Tibial nerve (tissue), 4 donors: ENCODE measurements around the gene CPLANE2. TPM values are rescaled to one million over a fixed set of nuclear protein-coding genes. Genes with fewer than 3 reads are reported as not detected.
"Not testable (repeated sequence)": the region's sequence is repeated elsewhere in the genome, so short reads cannot be mapped to it uniquely, and the experiment has no call there.

ENCODE experiments used
- DNase-seq, 2 donors: peaks; one replicate each; pipeline ENCODE4 v3.0.0-alpha.2; 2019; ENCODE audit warnings: low spot score in 2 of 2
- H3K27ac ChIP-seq, 4 donors: fragments of 200-600 bp; sonication (generic) in 3 of 4; one replicate each; pipeline ENCODE4 v1.5.1; 2017 to 2019; ENCODE audit warnings: mild to moderate bottlenecking in 1 of 4
- H3K27me3 ChIP-seq, 2 donors: fragments of 200-600 bp; sonication (generic) in 1 of 2; one replicate each; pipeline versions ENCODE4 v1.5.1 to v1.6.0; 2017 to 2019
- H3K36me3 ChIP-seq, 3 donors: fragments of 200-600 bp; sonication (generic); one replicate each; pipeline ENCODE4 v1.5.1; 2018 to 2019
- H3K4me1 ChIP-seq, 4 donors: fragments of 200-600 bp; sonication (generic) in 3 of 4; one replicate each; pipeline ENCODE4 v1.5.1; 2017 to 2019
- H3K4me3 ChIP-seq, 4 donors: fragments of 200-600 bp; sonication (generic) in 3 of 4; one replicate each; pipeline ENCODE4 v1.5.1; 2017 to 2019; ENCODE audit warnings: mild to moderate bottlenecking in 1 of 4, moderate library complexity in 1 of 4
- H3K9me3 ChIP-seq, 4 donors: fragments of 200-600 bp; sonication (generic) in 3 of 4; one replicate each; pipeline ENCODE4 v1.5.1; 2017 to 2019
- EP300 ChIP-seq, 2 donors: sonication (generic); formaldehyde crosslinking; IDR thresholded peaks; one replicate each; pipeline ENCODE4 v1.6.1; 2017; ENCODE audit warnings: antibody characterized with exemption in 2 of 2, mild to moderate bottlenecking in 1 of 2
- POLR2A ChIP-seq, 2 donors: fragments of 450-650 bp; IDR thresholded peaks; one replicate each; pipeline ENCODE4 v1.6.1; 2017; ENCODE audit warnings: antibody characterized with exemption in 2 of 2, mild to moderate bottlenecking in 2 of 2, moderate library complexity in 2 of 2
- WGBS, 2 donors: methylation state at CpG; one replicate each; pipeline ENCODE4 v1.1.5; 2018; 5-methylcytosine and 5-hydroxymethylcytosine counted together
- total RNA-seq, 4 donors: library from RNA; depleted of rRNA; stranded (reverse); fragments of >200 nt; gene quantifications; one replicate each; pipeline ENCODE4 v1.1.0, GENCODE V29; 2016
- TF ChIP-seq, protein P1 (sequence below), 5 experiments: fragments of 200-600 bp in 3 of 5; fragments of 450-650 bp in 2 of 5; sonication (generic) in 3 of 5; IDR thresholded peaks; one replicate each; pipeline ENCODE4 v1.5.1; 2016 to 2019; ENCODE audit warnings: antibody characterized with exemption in 5 of 5, mild to moderate bottlenecking in 3 of 5, moderate library complexity in 2 of 5

Gene CPLANE2
- total RNA-seq, 4 donors from 2014 or later, result 3.6 to 14.4 (median 9.6) TPM

DNA sequence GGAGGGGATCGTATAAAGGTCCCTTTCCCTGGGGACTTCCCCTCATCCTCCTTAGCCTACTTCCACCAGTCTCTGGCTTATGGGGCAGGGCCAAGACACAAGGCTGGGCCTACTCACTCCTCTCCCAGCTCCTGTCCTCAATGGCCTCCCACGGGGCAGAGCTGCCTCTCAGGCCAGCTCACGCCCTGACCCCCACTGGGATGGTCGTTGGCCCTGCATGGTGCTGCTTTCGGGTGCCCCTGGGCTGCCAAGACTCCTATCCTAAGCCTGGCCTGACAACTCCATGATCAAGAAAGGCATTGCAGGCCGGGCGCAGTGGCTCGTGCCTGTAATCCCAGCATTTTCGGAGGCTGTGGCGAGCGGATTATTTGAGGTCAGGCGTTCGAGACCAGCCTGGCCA, 6.2 kb downstream of the CPLANE2 start:
- Histone ChIP-seq H3K9me3 (peaks cover 0 to 8% (median 0%) of the 10 kb centered on the region in 4 donors), H3K27ac (no peak overlapping the region), H3K4me3 (no peak overlapping the region), H3K4me1 (peaks cover 0 to 11% (median 4%) of the 10 kb centered on the region in 4 donors), H3K36me3 (peaks cover 0 to 34% (median 0%) of the 10 kb centered on the region in 3 donors), H3K27me3 (peaks cover 0 to 29% of the 10 kb centered on the region in 2 donors)
- 82 to 84% methylated on average over 13 of the region's 13 CpGs for WGBS, 2 donors
- DNase-seq, result no peak
- TF ChIP-seq, protein P1, sequence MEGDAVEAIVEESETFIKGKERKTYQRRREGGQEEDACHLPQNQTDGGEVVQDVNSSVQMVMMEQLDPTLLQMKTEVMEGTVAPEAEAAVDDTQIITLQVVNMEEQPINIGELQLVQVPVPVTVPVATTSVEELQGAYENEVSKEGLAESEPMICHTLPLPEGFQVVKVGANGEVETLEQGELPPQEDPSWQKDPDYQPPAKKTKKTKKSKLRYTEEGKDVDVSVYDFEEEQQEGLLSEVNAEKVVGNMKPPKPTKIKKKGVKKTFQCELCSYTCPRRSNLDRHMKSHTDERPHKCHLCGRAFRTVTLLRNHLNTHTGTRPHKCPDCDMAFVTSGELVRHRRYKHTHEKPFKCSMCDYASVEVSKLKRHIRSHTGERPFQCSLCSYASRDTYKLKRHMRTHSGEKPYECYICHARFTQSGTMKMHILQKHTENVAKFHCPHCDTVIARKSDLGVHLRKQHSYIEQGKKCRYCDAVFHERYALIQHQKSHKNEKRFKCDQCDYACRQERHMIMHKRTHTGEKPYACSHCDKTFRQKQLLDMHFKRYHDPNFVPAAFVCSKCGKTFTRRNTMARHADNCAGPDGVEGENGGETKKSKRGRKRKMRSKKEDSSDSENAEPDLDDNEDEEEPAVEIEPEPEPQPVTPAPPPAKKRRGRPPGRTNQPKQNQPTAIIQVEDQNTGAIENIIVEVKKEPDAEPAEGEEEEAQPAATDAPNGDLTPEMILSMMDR (IDR thresholded peaks at IDR 0.05), result no peak

DNA sequence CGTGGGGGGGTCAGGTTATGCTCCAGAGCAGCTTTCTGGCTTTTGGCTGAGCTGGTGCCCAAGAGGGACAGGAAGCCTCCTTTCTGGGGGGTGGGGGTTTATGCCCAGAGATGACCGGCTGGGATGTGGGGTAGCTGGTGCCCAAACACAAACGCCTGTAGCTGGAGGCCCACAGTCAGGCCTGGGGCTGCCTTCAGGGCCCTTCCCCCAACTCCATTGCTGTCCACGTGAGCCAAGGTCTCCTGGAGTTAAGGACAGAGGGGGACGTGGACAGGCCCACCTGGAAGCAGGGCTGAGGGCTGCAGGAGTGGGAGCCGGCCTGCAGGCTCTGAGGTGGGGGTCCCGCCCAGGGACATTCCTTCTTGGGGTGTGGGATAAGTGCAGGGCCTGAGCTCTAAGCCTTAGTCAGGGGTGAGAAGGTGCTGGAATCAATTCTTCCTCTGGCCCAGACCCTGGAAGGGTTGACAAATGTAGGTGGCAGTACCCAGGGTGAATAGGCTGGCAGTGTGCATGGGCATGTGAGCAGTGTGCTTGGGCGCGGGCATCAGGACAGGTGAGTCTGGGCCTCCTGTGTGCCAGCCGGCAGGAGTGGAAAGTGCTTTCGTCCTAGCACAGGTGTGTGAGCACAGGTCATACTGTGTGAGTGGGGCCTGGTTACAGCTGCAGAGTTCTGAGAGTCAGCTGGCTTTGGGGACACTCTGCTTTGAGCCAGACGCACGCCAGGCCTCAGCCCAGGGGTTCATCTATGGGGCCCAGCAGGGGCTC, 6.8 kb downstream of the CPLANE2 start:
- Histone ChIP-seq H3K36me3 (peaks cover 0 to 34% (median 0%) of the 10 kb centered on the region in 3 donors), H3K27ac (no peak overlapping the region), H3K4me3 (no peak overlapping the region), H3K27me3 (peaks cover 0 to 29% of the 10 kb centered on the region in 2 donors), H3K4me1 (peaks cover 0 to 9% (median 3%) of the 10 kb centered on the region in 4 donors), H3K9me3 (peaks cover 0 to 8% (median 0%) of the 10 kb centered on the region in 4 donors)
- no peak for DNase-seq
- TF ChIP-seq, protein P1 (IDR thresholded peaks at IDR 0.05), result no peak
- TF ChIP-seq EP300 (IDR thresholded peaks at IDR 0.05), result no peak
- TF ChIP-seq POLR2A (IDR thresholded peaks at IDR 0.05), result no peak
- 79 to 83% methylated on average over 10 to 13 of the region's 13 CpGs for WGBS, 2 donors

DNA sequence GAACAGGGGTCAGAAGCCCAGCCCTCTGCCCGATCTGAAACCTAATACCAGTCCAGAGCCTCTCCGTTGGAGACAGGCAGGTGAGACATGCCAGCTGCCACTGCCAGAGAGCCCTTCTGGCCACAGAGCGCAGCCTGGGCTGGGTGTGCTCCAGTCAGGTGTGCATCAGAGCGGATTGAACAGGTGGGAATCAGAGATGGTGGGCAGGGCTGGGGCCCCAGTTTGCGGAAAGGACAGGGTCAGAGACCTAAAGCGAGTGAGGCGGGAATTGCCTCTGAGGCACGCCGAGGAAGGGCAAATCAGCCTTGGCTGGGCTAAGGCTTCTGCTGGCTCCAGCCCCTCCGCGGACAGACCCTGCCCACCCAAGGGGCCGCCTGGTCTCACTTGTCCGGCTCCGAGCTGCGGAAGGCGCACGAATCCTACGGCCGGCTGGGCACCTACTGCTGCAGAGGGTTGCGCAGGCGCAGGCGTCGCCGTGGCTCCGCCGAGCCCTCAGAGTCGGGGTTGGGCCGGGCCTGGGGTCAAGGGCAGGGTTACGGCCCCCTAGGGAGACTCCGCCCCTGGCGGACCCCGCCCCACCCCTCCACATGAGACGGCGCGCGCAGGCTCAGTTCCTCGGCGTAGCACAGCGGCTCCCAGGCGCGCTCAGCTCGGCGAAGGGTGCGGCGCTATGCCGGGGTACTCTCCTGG, 10.3 kb downstream of the CPLANE2 start:
- H3K36me3 ChIP-seq, result peaks cover 0 to 13% (median 0%) of the 10 kb centered on the region in 3 donors
- peak overlapping the region in 1 of 4 donors; percentile 32 for H3K4me3 ChIP-seq
- WGBS, 2 donors, result 21 to 28% methylated on average over 18 to 27 of the region's 46 CpGs
- TF ChIP-seq, protein P1 (IDR thresholded peaks at IDR 0.05), result no peak
- no peak for TF ChIP-seq POLR2A (IDR thresholded peaks at IDR 0.05)
- TF ChIP-seq EP300 (IDR thresholded peaks at IDR 0.05), result no peak
- DNase-seq, result no peak
- H3K27ac ChIP-seq, result no peak overlapping the region
- H3K9me3 ChIP-seq, result peaks cover 0 to 8% (median 0%) of the 10 kb centered on the region in 4 donors
- peaks cover 0 to 9% (median 3%) of the 10 kb centered on the region in 4 donors for H3K4me1 ChIP-seq
- H3K27me3 ChIP-seq, result peaks cover 0 to 29% of the 10 kb centered on the region in 2 donors

DNA sequence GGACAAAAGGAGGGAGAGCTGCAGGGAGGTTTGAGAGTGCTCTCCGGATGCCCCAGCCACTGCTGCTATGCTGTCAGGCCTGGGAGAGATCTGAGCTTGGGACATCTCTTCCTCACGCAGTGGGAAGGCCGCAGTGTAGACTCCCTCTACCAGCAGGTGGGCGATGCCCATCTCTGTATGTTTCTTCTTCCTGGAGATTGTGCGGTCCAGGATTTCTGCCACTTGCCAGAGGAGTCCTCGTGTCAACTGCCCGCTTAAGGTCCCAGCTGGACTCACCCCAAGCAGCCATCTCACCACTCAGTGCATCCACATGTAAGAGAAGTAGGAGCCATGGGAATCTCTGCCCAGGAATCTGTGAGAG, 10.9 kb downstream of the CPLANE2 start:
- Histone ChIP-seq H3K27ac (no peak overlapping the region), H3K36me3 (peaks cover 0 to 9% (median 0%) of the 10 kb centered on the region in 3 donors), H3K9me3 (peaks cover 0 to 8% (median 0%) of the 10 kb centered on the region in 4 donors), H3K4me3 (no peak overlapping the region), H3K4me1 (peaks cover 0 to 9% (median 3%) of the 10 kb centered on the region in 4 donors), H3K27me3 (peaks cover 0 to 29% of the 10 kb centered on the region in 2 donors)
- DNase-seq, result no peak
- WGBS, 2 donors, result 88 to 90% methylated on average over 6 to 7 of the region's 7 CpGs
- no peak for TF ChIP-seq POLR2A (IDR thresholded peaks at IDR 0.05)
- TF ChIP-seq, protein P1 (IDR thresholded peaks at IDR 0.05), result no peak
- TF ChIP-seq EP300 (IDR thresholded peaks at IDR 0.05), result no peak

DNA sequence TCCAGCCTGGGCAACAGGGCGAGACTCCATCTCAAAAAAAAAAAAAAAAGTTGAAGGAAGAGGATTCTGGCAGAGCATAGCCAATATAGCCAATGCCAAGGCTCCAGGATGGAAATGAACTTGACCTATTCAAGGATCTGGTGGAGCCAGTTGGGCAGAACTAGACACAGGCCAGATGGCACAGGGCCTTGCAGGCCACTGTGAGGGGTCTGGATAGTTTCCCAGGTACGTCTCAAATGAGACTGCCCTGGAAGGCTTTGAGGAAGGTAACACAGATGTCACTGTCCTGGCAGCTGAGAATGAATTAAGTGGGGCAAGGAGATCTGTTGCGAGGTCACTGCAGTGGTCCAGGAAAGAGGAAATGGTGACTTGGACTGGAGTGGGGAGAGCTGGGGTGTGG, 12.5 kb downstream of the CPLANE2 start:
- no peak for DNase-seq
- H3K36me3 ChIP-seq, result no peaks in the 10 kb centered on the region
- H3K27me3 ChIP-seq, result peaks cover 0 to 29% of the 10 kb centered on the region in 2 donors
- 87 to 91% methylated on average over 3 of the region's 3 CpGs for WGBS, 2 donors
- peaks cover 0 to 8% (median 0%) of the 10 kb centered on the region in 4 donors for H3K9me3 ChIP-seq
- H3K4me3 ChIP-seq, result no peak overlapping the region
- TF ChIP-seq, protein P1 (IDR thresholded peaks at IDR 0.05), result no peak
- no peak for TF ChIP-seq POLR2A (IDR thresholded peaks at IDR 0.05)
- no peak for TF ChIP-seq EP300 (IDR thresholded peaks at IDR 0.05)
- peaks cover 0 to 9% (median 3%) of the 10 kb centered on the region in 4 donors for H3K4me1 ChIP-seq
- H3K27ac ChIP-seq, result no peak overlapping the region

DNA sequence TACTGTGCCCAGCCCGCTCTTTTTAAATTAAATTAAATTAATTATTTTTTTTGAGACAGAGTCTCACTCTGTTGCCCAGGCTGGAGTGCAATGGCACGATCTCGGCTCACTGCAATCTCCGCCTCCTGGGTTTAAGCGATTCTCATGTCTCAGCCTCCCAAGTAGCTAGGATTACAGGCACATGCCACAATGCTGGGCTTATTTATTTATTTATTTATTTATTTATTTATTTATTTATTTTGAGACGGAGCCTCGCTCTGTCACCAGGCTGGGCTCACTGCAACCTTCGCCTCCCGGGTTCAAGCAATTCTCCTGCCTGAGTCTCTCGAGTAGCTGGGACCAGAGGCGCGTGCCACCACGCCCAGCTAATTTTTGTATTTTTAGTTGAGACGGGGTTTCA, 14.3 kb downstream of the CPLANE2 start:
- H3K36me3 ChIP-seq, H3K4me3 ChIP-seq, H3K9me3 ChIP-seq, DNase-seq, H3K27ac ChIP-seq: not testable (repeated sequence)
- Histone ChIP-seq H3K27me3 (peaks cover 0 to 17% of the 10 kb centered on the region in 2 donors), H3K4me1 (peaks cover 0 to 15% (median 3%) of the 10 kb centered on the region in 4 donors)
- WGBS, 2 donors, result 86 to 87% methylated on average over 14 of the region's 14 CpGs
